Measurements from ENCODE around the gene RNF166. TPM values are rescaled to one million over a fixed set of nuclear protein-coding genes. Genes with fewer than 3 reads are reported as not detected.
A peak's percentile ranks its signal among the peaks of the same experiment; 100 is the strongest.

RNF166 gene
- total and polyA plus RNA-seq, 2 of the 13 experiments (the other 11 are each of a cell fraction or from before 2014, with no cell fraction given): 21.4 to 23.0 TPM

- no peak for TF ChIP-seq SOX13 (IDR thresholded peaks at IDR 0.05)
- TF ChIP-seq SOX13 (CRISPR knock-in tag; conservative IDR thresholded peaks at IDR 0.05 in 1 of 2, IDR thresholded peaks at IDR 0.05 in 1 of 2): no peak
- TF ChIP-seq ZNF788 (CRISPR knock-in tag; IDR thresholded peaks at IDR 0.05; ENCODE audit: borderline replicate concordance): peak; percentile 53; the same call in 1 of the 2 replicates
- no peak for TF ChIP-seq SCMH1 (CRISPR knock-in tag; IDR thresholded peaks at IDR 0.05; ENCODE audit: borderline replicate concordance)
- TF ChIP-seq MED13 (CRISPR knock-in tag; IDR thresholded peaks at IDR 0.05): peak; percentile 43; the same call in 1 of the 2 replicates
- TF ChIP-seq BRD4 (CRISPR knock-in tag; IDR thresholded peaks at IDR 0.05): no peak
- TF ChIP-seq ZZZ3 (CRISPR knock-in tag; IDR thresholded peaks at IDR 0.05; ENCODE audit: borderline replicate concordance): no peak
- TF ChIP-seq NCOR1 (IDR thresholded peaks at IDR 0.05; ENCODE audit: borderline replicate concordance, low read length): no peak
- no peak for TF ChIP-seq ZNF557 (CRISPR knock-in tag; IDR thresholded peaks at IDR 0.05)
- TF ChIP-seq RNF219 (CRISPR knock-in tag; IDR thresholded peaks at IDR 0.05): no peak
- no peak for TF ChIP-seq GMEB2 (CRISPR knock-in tag; IDR thresholded peaks at IDR 0.05; ENCODE audit: low read depth)
- no peak for TF ChIP-seq MIER3 (CRISPR knock-in tag; IDR thresholded peaks at IDR 0.05; ENCODE audit: borderline replicate concordance)
- TF ChIP-seq HINFP (CRISPR knock-in tag; IDR thresholded peaks at IDR 0.05; ENCODE audit: low read depth): no peak
- no peak for TF ChIP-seq RFX3 (CRISPR knock-in tag; IDR thresholded peaks at IDR 0.05)
- no peak for TF ChIP-seq AHDC1 (CRISPR knock-in tag; IDR thresholded peaks at IDR 0.05; ENCODE audit: borderline replicate concordance)
- 0 out of 2 replicates have a peak, but pooled peaks have one; percentile 29 for TF ChIP-seq ZSCAN31 (CRISPR knock-in tag; IDR thresholded peaks at IDR 0.05; ENCODE audit: low read depth)
- no peak for TF ChIP-seq ZNF496 (CRISPR knock-in tag; IDR thresholded peaks at IDR 0.05; ENCODE audit: insufficient replicate concordance)
- TF ChIP-seq PHF8 (CRISPR knock-in tag; IDR thresholded peaks at IDR 0.05): no peak; the same call in 1 of the 2 replicates
- TF ChIP-seq SIN3B (IDR thresholded peaks at IDR 0.05; ENCODE audit: low read length): no peak
These were observed 1.0 kb downstream of the RNF166 start (continued) for GRCh38 chr16:88705076-88705684.
